ENCODE data around the gene RPS8.
"Not testable (repeated sequence)": the region's sequence is repeated elsewhere in the genome, so short reads cannot be mapped to it uniquely, and the experiment has no call there.

The RPS8 gene

DNA sequence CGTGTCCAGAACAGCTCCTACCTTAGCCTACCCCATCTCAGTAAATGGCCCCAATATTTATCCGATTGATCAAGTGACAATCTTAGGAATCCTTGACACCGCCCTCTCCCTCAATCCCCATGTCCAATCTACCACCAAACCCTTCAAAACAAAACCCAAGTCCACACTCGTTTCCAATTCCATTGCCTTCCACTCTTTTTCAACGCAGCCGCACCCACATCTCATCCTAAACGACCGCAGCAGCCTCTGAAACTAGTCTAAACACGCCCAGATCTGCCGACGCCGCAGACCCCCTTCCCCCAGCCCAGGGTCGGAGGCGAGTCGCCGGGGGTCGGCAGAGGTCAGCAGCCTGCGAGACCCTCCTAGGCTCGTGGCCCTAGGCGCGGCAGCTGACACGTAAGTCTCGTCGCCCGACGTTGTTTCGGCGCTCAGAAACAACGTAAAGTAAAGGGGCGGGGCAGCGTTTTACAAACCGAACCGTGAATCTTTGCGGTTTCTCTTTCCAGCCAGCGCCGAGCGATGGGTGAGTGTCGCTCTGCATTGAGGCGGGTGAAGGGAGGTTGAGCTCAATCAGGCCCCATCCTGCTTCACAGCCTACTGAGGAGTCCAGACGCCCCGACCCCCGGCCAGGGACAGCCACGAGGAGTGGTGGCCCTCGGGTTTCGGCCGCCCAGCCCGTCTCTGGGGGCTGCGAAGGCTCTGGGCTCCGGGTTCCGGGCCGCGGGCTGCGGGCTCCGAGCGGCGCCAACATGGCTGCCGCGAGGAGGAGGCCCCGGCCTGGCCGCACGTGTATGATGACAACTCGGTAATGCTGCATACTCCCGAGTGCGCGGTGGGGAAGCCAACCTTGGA lies at the start of gene RPS8:
TSS of gene RPS8 (plus strand) at position 463 of the 852 bp plus-strand sequence. CDS start at position 520, 57 bp downstream.
- DNase-seq (ENCODE audit: low read depth) = peak; percentile 62

DNA sequence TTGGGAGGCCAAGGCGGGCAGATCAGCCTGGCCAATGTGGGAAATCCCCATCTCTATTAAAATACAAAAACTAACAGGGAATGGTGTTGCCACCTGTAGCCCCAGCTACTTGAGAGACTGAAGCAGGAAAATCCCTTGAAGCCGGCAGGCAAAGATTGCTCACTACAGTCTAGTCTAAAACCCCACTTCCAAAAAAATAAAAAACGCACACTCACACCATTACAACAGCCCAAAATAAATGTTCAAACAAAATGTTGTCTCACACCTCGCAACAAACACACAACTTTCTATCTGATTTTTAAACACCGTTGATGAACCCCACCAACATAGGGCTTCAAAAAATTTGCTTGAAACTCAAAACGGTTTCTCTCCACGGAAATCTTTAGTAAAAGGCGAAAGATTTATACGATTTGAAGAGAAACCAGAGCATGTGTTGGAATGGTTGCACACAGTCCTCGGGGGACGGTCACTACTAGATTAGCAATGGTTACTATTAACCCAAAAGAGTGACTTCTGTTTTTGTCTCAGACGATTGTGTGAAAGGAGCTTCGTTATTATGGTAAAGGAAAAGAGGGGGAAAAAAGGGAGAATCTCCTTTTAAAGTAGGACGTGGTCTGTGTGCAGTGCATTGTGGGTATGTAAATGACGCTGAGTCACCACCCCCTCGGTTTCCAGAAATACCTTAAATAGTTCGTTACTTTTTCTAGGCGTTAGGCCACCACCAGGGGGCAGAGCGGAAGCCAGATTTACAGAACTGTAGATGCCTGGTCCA lies 44.4 kb upstream of the RPS8 start, which contains the start of gene RNU5D-1:
TSS of gene RNU5D-1 (minus strand) at position 430 of the 772 bp plus-strand sequence.
- DNase-seq (ENCODE audit: low read depth) = peak; percentile 87

DNA sequence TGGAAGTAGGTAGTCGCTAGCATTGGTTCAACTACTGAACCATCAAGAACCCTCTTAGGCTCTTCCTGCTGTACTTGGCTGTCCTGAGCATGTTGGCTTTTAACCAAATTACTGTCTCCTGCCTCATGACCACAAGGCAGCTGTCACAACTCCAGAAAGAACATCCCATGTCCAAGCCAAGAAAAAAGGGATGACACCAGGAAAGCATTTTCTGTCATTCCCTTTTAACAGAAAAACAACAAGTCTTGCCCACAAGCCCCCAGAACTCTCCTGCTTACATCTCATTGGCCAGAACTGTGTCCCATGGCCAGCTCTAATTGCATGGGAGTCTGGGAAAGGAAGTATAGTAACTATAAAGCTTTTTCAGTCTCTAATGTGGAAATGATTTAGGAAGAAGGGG lies 42.0 kb upstream of the RPS8 start:
- peak; percentile 72 for DNase-seq (ENCODE audit: low read depth)

DNA sequence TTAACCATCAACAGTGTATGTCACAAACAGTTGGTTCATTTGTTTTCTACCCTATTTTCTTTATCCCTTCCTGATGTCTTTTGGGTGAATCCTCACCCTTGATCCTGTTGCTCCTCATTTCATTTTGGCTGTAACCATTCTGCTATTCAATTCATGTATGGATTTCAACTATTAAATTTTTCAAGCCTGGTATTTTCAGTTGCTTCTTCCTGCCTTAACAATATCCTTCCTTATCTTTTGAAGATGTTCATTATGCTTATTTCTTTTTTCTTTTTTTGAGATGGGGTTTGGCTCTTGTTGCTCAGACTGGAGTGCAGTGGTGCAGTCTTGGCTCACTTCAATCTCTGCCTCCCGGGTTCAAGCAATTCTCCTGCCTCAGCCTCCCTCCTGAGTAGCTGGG lies 41.6 kb upstream of the RPS8 start:
- DNase-seq (ENCODE audit: low read depth) = no peak

DNA sequence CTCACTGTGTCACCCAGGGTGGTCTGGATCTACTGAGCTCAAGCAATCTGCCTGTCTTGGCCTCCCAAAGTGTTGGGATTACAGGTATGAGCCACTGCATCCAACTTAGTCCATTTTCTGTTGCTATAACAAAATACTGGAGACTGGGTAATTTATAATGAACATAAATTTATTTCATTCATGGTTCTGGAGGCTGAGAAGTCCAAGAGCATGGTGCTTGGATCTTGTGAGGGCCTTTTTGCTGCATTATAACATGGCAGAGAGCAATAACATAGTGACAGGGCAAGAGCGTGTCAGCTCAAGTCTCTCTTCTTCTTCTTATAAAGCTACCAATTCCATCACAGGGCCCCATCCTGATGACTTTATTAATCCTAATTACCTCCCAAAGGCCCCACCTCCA lies 39.3 kb upstream of the RPS8 start:
- no peak for DNase-seq (ENCODE audit: low read depth)

DNA sequence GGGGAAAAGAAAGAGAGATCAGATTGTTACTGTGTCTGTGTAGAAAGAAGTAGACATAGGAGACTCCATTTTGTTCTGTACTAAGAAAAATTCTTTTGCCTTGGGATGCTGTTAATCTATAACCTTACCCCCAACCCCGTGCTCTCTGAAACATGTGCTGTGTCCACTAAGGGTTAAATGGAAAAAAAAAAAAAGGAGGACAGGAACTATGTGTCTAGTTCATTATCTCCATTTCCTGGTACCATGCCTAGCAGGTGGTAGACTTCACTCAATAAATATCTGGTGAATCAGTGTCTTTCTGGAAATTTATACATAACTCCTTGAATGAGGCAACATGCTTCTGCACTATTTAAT lies 36.4 kb upstream of the RPS8 start:
- not testable (repeated sequence) for DNase-seq (ENCODE audit: low read depth)

DNA sequence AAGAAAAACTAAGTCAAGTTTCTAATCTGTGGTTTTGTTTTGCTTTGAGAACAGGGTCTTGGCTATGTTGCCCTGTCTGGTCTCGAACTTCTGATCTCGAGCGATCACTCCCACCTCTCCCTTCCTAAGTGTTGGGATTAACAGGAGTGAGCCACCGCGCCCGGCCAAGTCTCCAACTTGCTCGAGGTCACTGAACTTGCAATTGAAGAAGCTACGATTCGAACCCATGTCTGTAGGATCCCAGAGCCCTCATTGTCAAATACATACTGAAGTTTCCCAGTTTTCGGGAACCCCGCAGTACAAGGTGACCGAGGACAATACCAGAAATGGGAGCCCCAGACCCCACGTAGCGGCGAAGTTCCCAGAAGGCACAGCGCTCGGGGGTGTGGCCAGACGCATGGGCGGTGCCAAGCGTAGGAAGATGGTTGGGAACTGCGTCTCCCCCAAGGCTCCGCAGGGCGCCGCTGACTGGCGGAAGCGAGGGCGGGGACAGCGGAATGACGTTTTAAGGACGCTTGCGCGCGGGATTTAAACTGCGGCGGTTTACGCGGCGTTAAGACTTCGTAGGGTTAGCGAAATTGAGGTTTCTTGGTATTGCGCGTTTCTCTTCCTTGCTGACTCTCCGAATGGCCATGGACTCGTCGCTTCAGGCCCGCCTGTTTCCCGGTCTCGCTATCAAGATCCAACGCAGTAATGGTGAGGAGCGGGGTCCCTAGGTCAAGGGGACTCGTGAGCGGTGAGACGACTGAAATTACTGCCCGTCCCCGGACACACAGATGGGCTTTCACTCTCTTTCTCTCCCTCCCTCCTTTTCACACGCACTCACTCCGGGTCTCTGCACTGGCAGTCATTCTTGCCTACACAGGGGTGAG lies 35.8 kb upstream of the RPS8 start, which contains the start of gene KIF2C:
TSS of gene KIF2C (plus strand) at position 531 of the 872 bp plus-strand sequence. CDS start at position 627, 96 bp downstream.
- DNase-seq (ENCODE audit: low read depth) = peak; percentile 74

DNA sequence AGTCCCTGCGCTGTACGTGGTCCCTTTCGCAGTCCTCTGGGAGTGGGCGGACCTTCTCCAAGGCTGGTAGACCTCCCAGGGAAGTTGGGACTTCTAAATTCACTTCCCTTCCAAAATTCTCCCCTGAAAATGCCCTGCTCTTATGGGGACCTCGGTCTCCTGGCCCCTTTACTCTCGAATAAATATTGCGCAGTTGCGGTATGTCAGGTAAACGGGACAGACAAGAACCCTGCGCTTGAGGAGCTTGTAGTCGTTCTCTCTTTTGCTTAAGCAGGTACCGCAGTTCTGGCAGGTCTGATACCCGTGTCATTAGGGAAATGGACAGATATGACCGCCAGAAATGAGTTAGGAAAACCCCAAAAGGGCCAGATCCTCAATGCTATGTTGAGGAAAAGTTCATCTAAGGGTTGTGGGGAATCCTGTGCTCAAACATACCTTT lies 35.1 kb upstream of the RPS8 start:
- no peak for DNase-seq (ENCODE audit: low read depth)

DNA sequence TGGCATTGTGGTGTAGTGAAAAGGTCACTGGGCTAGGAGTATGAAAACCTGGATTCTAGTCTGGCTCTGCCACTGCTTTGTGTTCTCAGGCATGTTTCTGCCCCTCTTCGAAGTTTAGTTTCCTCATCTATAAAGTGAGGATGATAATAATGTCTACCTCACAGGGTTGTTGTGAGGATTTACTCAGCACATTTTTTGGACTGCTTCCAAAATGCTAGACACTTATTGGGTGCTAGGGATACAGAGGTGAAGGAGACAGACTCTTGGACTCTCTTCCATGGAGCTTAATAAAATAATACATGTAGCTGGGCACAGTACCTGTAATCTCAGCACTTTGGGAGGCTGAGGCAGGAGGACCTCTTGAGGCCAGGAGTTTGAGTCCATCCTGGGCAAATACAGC lies 32.1 kb upstream of the RPS8 start:
- no peak for DNase-seq (ENCODE audit: low read depth)

DNA sequence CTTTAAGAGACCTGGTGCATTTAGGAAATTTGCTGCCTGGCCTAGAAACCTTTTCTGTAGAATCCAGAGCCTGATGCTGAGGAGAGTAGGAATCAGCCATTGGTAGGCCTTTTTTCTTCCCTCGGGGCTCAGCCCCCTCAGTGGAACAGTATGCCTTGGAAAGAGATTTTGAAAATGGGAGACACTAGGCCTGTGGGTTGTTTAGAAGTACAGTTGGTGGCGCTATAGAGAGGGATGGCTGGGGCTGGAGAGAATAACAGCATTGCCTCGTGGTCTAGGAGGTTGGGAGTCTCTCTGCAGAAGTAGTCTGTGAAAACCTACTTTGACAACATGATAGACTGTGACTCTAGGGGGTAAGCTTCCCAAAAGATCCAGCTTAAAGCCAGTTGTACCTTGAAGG lies 27.5 kb upstream of the RPS8 start:
- DNase-seq (ENCODE audit: low read depth) = no peak

DNA sequence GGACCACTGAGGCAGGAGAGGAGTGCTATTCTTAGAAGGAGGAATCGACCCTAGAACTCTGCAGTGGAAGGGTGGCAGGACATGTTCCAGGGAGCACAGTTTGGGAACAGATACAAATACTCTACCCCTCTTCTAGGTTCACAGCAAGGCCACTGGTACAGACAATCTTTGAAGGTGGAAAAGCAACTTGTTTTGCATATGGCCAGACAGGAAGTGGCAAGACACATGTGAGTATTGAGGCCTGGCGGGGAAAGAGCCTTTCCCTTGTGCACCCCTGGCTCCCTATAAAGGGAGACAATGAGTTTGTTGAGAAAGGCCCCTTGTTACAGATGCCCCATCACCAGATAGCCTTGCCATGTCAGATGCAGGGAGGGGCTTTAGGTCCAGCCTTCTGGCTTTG lies 17.9 kb upstream of the RPS8 start:
- no peak for DNase-seq (ENCODE audit: low read depth)

DNA sequence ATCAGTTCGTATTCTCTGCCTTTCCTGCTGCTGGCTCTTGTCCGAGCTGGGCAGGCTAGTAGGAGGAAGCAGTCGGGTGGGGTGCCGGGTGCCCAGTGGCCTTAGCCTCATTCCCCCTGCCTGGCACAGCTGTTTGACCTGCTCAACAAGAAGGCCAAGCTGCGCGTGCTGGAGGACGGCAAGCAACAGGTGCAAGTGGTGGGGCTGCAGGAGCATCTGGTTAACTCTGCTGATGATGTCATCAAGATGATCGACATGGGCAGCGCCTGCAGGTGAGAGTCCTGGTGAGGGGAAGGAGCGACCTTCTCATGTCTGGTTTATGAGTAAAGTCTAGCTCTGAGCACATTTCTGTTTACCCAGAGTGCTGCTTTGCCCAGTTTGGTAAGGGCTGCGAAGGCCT lies 16.3 kb upstream of the RPS8 start:
- DNase-seq (ENCODE audit: low read depth) = no peak

DNA sequence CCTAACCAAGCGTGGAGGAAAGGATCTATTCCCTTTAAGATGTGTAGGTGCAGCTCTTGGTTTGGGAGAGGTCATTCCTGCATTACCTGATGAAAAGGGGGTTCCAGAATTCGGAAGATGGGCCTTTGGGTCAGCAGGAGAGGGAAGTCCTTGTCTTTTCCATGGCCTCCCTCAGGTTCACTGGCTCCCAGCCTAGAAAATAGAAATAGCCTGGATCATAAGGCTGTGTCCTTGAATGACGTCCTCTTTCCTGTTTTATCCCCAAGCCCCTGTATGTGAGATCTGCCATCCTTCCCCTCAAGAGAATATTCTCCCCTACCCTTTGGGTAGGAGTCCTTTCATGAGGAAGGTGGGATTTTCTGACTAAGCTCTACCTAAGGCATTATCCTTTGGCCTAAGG lies 14.5 kb upstream of the RPS8 start:
- no peak for DNase-seq (ENCODE audit: low read depth)

DNA sequence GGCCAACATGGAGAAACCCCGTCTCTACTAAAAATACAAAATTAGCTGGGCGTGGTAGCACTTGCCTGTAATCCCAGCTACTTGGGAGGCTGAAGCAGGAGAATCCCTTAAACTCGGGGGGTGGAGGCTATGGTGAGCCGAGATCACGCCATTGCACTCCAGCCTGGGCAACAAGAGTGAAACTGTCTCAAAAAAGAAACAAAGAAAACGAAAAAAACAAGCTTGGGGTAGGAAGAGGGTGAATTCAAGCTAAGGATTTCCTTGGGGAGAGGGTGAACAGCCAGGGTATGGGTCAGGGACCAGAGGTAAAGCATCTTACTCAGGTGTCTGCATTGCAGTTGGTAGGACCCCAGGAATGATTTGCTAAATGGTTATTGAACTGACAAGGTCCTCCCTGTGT lies 8.9 kb upstream of the RPS8 start:
- not testable (repeated sequence) for DNase-seq (ENCODE audit: low read depth)

DNA sequence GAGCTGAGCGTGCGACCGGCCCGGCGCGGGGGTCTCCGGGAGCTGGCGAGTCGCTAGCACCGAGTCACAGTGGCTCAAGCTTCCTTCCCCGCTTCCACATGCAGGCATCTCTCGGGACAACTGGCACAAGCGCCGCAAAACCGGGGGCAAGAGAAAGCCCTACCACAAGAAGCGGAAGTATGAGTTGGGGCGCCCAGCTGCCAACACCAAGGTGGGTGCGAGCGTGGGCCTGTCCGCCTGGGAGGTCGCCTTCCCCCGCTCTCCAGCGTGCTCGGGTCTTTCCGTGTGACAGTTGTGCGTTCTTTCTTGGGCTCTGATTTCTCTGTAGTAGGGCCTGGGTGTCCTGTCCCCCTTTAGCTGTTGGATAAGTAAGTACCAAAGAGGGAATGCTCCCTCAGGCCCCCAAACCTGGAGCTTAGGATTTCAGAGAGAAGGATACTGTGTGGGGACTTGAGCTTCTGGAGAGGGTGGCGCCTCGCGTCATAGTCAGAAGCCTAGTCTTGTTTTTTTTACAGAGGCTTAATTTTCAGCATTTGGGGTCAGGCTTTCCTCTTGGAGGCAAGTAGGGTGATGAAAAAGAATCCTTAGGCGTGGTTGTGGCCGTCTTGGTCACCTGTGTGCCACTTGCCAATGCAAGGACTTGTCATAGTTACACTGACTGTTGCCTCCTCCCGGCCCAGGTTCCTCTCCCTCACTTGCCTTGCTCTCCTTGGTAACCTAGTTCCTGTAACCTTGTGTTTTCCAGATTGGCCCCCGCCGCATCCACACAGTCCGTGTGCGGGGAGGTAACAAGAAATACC lies 790 bp downstream of the RPS8 start:
- no peak for DNase-seq (ENCODE audit: low read depth)

DNA sequence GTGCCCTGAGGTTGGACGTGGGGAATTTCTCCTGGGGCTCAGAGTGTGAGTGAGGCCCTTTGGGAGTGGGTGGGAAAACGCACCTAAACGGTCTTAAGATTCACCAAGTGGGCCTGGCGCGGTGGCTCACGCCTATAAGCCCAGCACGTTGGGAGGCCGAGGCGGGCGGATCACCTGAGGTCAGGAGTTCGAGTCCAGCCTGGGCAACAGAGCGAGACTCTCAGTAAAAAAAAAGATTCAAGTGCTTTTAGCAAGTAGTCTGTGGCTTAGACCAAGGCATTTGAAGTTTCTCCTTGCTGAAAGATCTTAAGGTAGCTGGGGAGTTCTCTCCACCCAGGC lies 1.4 kb downstream of the RPS8 start:
- DNase-seq (ENCODE audit: low read depth) = no peak

DNA sequence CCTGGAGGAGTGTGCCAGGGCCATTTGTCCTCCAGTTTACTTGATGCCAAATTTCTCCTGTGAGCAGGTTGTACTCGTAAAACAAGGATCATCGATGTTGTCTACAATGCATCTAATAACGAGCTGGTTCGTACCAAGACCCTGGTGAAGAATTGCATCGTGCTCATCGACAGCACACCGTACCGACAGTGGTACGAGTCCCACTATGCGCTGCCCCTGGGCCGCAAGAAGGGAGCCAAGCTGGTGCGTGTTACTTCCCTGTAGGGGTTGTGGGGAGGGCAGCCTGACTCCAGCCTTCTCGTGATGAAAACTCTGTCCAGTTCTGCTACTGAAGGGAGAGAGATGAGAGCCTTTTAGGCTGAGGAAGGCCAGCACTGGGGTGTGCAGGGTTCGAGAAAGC lies 2.2 kb downstream of the RPS8 start:
- DNase-seq (ENCODE audit: low read depth) = no peak

DNA sequence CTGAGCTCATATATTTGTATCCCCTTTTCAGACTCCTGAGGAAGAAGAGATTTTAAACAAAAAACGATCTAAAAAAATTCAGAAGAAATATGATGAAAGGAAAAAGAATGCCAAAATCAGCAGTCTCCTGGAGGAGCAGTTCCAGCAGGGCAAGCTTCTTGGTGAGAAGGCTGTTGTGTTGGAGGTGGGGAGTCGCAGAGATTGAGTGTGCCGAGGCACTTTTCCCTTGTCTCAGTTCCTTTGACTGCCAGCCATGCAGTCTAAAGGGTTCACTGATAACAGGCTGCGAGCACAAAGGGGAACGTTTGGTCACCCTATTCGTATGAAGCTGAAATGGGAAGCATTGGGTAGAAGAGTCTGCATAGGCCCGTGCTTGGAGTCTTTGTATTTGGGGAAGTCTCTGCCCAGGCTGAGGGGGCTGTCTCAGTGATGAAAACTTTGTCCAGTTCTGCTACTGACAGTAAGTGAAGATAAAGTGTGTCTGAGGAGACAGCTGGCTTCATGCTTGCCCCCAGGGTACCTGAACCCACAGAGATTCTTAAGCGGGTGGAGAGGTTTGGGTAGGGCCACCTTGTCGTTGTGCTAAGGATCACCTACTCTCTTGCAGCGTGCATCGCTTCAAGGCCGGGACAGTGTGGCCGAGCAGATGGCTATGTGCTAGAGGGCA lies 2.8 kb downstream of the RPS8 start:
- no peak for DNase-seq (ENCODE audit: low read depth)

DNA sequence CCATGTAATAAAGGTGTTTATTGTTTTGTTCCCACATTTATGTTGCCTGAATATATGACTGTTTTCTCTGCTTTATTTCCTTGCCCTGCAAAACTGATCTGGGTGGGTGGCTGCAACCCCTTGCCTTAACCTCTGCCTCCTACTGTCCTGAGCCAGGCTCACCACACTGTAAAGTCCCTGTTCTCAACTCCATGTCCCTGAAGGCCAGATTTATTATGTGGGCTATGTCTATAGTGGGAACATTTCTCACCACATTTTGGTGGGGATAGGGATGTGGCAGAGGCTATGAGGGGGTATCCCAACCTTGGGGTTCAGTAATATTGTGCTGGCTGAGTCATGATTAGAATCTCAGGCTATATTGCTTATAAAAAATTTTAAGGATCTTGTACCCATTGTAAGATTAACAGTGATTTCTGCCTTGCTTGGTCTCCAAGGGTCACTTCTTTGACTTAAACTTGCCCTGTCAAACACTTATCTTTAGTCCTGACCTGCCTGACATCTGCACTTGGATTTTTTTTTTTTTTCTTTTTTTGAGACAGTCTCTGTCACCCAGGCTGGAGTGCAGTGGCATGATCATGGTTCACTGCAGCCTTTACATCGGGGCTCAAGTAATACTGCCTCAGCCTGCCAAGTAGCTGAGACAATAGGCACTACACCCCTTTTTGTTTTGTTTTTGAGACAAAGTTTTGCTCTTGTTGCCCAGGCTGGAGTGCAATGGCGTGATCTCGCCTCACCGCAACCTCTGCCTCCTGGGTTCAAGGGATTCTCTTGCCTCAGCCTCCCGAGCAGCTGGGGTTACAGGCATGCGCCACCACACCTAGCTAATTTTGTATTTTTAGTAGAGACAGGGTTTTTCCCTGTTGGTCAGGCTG lies 3.6 kb downstream of the RPS8 start:
- DNase-seq (ENCODE audit: low read depth) = no peak

DNA sequence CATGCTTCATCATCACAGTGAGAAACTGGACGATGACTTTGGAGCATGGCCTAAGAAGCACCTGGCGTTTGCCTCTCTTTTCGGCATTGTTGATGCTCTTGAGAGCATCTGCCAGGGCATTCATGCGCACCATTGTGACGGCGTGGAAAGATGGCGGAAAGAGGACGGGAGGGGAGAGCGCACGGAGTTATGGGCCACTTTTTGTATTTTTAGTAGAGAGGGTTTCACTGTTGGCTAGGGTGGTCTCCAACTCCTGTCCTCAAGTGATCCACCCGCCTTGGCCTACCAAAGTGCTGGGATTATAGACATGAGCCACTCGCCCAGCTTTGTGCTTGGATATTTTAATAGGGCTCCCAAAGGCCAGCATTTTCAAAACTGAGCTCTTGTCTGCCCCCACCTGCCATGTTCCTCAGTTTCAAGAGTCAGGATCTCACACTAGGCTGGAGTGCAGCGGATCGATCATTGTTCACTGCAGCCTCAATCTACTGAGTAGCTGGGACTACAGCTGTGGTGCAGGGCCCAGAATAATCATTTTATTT lies 5.3 kb downstream of the RPS8 start:
- DNase-seq (ENCODE audit: low read depth) = no peak

Measured in GM04503 (cell line).